HG02840 (cell line): Measurements from ENCODE around the gene RHOG.
"Not testable (repeated sequence)": the region's sequence is repeated elsewhere in the genome, so short reads cannot be mapped to it uniquely, and the experiment has no call there.

ENCODE experiments used
- ATAC-seq: cut with Tn5 transposase; IDR thresholded peaks from one replicate; pipeline ENCODE4 v1.9.1; 2021; ENCODE audit warnings: mild to moderate bottlenecking, moderate library complexity, moderate number of reproducible peaks; ENCODE audit not compliant: unreplicated experiment, low FRiP score

Gene RHOG

GRCh38 chr11:3810951-3811350 lies 29.8 kb downstream of the RHOG start:
- ATAC-seq, result no peak

DNA sequence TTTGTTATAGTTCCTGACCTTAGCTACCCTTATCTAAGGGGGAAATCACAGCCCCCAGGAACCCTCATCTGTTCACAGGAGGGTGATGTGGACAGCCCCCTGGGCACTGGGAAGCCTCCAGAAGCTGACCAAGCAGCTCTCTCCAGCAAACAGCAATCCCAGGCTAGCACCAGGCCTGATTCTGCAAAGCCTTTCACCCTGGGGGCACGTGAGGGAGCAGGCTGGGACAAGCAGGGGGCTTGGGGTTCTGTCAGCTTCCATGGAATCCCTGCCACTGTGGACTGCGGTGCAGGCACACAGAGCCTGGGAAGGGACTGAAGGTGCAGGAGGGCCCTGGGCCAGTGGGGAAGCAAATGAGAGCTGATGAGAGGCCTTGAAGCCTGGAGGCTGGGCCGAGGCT lies 30.3 kb downstream of the RHOG start:
- no peak for ATAC-seq

- ATAC-seq, result no peak
Observed at GRCh38 chr11:3809624-3809928, 31.2 kb downstream of the RHOG start.

DNA sequence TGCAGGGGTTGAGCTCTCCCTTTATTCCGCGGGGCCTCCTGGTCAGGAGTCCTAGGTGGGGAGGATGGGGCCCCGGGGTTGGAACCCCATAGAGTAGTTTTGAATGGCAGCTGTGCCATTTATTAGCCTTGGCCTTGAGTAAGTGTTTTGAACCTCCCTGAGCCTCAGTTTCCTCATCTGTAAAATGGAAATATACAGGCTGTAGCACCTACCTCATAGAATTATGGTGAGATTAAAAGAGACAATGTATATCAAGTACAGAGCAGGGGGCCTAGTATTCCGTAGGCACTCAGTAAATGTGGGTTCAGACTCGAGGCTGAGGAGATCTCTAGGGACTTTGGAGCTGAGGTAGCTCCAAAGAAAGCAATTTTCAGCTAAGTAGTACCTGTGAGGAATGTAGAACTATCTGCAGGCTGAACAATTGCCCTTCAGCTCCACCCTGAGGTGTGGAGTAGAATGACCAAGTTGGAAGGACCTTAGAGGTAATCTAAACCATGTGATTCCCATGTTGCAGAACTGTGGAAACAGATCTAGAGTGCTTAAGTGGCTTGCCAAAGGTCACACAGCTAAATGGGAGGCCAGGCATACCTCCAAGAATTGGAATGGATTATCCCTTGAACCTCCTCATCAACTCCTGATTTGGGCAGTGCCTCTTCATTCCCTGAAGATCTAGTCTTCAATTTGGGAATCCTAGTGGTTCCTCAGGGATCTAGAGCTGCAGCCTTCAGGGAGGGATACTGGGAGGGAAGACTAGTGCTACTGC lies 31.7 kb downstream of the RHOG start:
- ATAC-seq, result peak; percentile 62

- peak; percentile 67 for ATAC-seq
Observed at GRCh38 chr11:3807909-3808860, 32.6 kb downstream of the RHOG start, which contains the start of gene PGAP2. TSS of gene PGAP2 (plus strand) at chr11:3808560. CDS start at chr11:3811260, 2,700 bp downstream.

- no peak for ATAC-seq
Observed at GRCh38 chr11:3803726-3804495, 36.8 kb downstream of the RHOG start.

GRCh38 chr11:3802011-3802790 lies 38.6 kb downstream of the RHOG start:
- ATAC-seq, result no peak

DNA sequence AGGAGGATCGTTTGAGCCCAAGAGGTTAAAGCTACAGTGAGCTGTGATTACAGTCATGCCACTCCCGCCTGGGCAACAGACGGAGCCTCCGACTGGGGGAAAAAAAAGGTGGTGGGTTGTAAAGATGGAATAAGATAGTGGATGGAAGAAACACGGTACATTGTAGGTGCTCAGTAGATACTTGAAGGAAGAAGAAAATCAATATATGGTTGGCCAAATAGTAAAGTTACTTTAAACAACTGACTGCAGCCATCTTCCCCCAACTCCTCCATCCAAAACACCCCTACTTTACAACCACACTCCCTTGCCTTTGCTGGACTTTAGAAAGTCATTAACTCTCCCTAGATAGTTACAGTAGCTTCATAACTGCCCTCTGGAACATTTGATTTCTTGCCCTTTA lies 40.9 kb downstream of the RHOG start:
- ATAC-seq, result no peak

- ATAC-seq, result no peak
Observed at GRCh38 chr11:3799143-3799542, 41.6 kb downstream of the RHOG start.

DNA sequence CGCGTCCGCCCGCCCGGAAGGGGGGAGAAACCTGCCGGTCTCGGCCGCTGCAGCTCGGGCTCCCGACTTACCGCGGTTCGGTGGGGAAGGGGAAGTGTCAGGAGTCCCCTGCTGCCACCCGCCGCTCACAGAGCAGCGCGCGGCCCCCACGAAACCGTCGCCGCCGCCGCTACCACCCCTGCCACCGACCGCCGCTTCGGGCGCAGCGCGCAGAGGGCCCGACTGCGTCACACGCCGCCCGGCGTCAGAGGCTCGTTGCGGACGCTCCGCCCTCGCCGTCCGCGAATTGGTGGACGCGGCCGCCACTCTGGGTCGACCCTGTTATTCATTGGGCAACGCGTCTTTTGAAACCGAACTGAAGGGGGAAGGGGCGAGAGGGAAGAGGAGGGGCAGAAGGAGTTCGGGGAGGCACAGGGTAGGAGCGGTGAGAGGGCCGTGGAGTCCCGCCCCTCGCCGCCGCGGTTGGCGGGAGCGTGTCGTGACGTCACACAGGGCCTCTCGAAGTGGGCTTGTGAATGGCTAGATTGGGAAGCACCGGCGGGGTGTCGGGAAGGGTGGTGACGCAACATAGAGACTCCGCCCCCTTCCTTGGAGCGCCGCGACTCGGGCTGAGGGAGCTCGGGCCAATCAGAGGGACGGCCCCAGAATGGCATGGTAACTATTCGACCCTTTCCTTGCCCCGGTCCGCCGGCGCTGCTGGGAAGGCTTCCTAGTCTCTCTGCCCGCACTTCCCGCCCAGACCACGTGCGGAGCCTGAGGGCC lies 43.2 kb downstream of the RHOG start, which contains the start of gene NUP98:
Gene NUP98, minus strand, starts transcription at position 226 of the 762 bp plus-strand sequence. CDS start 15,437 bp downstream, outside the sequence.
- peak; percentile 98 for ATAC-seq

GRCh38 chr11:3796801-3797328 lies 43.9 kb downstream of the RHOG start:
- ATAC-seq, result peak; percentile 34

DNA sequence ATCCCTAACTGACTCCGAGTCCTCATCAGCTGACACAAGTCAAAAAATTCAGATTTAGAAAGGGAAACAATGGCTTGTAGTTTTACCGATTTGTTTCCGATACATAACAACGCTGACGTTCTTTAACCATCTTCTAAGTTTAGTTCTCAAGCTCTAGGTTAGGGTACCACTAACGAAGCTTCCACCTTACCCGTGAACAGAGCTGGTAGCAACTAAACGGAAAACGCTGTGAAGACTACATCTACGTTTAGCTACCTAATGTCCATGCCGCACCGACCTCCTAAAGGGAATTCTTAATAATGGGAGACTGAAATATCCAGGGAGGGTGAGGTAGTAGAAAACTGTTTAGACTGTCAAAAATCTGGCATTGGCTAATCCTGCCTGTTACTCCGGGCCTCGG lies 44.4 kb downstream of the RHOG start:
- ATAC-seq, result no peak

DNA sequence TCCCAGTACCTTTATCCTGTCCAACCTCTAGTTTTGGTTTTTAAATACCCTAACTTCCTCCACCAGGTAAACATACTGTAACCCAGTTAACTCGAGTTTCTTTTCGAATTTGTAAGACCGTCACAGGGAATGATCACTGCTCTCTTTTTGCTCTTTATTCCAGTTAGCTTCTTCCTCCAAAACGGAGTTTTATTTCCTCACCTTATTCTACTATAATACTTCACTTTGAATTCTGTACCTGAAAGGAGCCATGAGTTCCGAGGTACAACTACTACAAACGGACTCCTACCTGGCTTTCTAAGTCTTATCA lies 44.8 kb downstream of the RHOG start:
- no peak for ATAC-seq

DNA sequence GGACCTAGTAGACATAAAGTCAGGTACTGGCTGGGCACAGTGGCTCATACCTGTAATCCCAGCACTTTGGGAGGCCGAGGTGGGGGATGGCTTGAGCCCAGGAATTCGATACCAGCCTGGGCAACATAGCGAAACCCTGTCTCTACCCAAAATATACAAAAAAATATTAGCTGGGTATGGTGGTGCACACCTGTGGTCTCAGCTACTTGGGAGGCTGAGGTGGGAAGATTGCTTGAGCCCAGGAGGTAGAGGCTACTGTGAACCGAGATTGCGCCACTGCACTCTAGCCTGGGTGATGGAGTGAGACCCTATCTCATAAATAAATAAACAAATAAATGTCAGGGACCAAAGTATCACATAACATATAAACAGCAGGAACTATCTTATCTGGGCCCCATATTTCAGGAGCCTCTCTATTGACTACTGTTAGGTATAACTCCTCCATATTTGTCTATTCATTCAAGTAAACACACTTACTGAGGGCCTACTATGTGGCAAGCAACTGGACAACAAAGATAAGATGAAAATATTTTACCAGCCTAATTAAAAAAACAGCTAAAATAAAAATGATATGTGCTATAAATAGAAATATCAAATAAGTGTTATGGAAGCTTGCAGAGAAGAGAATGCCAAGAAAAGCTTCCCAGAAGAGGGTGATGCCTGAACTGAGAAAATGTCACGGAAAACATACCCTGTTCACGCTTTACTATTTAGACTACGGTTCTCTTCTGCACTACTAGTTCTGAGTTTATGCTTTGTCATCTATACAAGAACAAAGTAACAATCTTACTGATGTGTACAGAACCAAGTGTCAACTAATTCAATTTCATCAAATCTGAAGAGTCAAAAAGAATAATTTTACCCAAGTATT lies 45.4 kb downstream of the RHOG start:
- ATAC-seq, result no peak

DNA sequence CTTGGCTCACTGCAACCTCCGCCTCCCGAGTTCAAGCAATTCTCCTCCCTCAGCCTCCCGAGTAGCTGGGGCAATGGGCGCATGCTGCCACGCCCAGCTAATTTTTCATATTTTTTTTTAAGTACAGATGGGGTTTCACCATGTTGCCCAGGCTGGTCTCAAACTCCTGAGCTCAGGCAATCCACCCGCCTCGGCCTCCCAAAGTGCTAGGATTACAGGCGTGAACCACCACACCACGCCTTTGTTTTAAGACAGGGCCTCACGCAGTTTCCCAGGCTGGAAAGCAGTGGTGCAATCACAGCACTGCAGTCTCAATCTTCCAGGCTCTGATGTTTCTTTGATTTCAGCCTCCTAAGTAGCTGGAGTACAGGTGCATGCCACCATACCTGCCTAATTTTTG lies 46.4 kb downstream of the RHOG start:
- ATAC-seq, result not testable (repeated sequence)

- no peak for ATAC-seq
Observed at GRCh38 chr11:3786781-3787428, 53.9 kb downstream of the RHOG start.

- ATAC-seq, result no peak
Observed at GRCh38 chr11:3783611-3784010, 57.1 kb downstream of the RHOG start.

DNA sequence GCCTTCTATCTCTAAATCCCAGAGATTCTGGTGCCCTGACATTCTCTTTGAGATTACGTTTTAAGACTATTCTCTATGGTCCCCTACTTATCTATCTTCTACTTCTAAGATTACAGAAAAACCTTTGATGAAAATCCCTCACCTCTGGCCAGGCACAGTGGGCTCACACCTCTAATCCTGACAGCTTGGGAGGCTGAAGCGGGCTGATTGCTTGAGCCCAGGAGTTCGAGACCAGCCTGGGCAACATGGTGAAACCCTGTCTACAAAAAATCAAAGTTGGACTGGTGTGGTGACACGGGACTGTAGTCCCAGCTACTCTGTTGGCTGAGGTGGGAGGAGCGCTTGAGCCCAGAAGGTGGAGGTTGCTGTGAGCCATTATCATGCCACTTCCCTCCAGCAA lies 57.8 kb downstream of the RHOG start:
- ATAC-seq, result no peak
